22Rv1 (cell line): Measurements from ENCODE around the gene TBC1D1.

Source experiments
- H3K27ac ChIP-seq: fragments of 450-650 bp; 2 replicates; pipeline ENCODE4 v1.5.1; 2017
- ZFX ChIP-seq: fragments of 450-650 bp; IDR thresholded peaks from 2 replicates; pipeline ENCODE4 v1.6.1; 2017; ENCODE audit warnings: antibody characterized with exemption, borderline replicate concordance
- TF ChIP-seq, protein P1 (sequence below): fragments of 450-650 bp; IDR thresholded peaks from 2 replicates; pipeline ENCODE4 v1.5.1; 2017; ENCODE audit warnings: mild to moderate bottlenecking

TBC1D1 gene

DNA sequence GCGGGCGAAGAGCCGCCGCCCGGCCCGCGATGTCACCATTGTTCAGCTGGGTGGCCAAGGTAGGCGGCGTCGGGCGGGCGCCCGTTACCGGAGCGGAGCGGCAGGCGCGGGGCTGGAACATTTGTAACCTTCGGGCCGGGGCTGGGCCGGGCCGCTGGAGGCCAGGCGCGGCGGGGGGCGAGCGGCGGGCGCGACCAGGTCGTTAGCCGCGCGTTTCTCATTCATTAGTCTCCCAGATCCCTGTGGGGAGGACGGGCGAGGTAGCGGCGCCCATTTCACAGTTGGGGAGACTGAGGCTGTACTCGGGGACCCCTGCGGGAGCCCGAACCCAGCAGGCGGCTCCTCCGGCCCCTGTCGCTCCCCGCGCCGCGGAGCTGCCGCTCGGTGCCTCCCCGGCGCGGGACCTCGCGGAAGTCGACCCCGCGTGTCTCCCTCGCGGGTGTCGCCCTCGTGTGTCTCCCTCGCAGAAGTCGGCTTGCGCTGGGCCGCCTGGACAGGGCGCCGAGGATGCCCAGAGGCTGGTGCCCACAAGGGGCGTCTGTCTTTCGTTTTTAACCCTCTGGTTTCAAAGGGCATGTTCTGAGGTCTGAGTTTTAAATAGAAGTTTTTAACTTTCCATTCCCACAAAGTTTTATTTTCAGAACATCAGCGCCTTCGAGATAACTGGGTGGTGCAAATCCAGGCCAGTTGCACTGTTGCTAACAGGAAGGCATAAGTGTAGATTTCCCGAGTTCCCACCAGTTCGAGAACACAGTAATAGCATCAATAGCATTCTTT lies 86.8 kb downstream of the TBC1D1 start:
- peak overlapping the region; percentile 54 for H3K27ac ChIP-seq
- no peak for TF ChIP-seq ZFX
- TF ChIP-seq, protein P1, sequence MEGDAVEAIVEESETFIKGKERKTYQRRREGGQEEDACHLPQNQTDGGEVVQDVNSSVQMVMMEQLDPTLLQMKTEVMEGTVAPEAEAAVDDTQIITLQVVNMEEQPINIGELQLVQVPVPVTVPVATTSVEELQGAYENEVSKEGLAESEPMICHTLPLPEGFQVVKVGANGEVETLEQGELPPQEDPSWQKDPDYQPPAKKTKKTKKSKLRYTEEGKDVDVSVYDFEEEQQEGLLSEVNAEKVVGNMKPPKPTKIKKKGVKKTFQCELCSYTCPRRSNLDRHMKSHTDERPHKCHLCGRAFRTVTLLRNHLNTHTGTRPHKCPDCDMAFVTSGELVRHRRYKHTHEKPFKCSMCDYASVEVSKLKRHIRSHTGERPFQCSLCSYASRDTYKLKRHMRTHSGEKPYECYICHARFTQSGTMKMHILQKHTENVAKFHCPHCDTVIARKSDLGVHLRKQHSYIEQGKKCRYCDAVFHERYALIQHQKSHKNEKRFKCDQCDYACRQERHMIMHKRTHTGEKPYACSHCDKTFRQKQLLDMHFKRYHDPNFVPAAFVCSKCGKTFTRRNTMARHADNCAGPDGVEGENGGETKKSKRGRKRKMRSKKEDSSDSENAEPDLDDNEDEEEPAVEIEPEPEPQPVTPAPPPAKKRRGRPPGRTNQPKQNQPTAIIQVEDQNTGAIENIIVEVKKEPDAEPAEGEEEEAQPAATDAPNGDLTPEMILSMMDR, result peak; percentile 84

DNA sequence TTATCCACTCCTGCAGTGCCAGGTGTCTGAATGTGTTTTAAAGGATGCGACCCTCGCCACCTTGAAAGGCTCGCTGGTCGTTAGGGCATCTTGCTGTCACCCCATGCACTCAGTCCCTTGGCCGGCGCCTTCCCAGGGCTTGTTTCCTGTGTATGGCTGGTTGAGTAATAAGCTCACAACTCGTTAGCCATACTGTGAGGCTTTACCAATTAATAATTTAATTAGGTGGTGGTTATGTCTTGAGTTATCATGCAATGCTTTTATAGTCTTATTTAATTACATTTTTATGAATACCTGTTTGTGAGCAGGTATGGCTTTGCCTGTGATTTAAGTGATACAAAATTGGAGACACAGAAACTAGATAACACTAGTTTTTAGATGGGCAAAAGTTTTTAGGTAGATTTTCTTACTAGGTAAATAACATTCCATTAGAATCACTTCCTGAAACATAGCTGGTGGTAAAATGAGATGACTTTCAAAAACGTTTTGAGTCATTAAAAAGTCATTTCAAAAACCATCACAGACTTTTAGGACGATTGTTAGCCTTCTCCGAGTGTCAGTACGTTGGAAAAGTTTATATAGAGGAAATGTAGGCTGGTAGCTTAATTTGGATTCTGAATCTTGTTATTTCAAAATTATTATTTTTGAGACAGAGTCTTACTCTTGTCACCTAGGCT lies 87.5 kb downstream of the TBC1D1 start:
- TF ChIP-seq ZFX, result no peak
- TF ChIP-seq, protein P1, result no peak
- peak overlapping the region; percentile 54 for H3K27ac ChIP-seq

DNA sequence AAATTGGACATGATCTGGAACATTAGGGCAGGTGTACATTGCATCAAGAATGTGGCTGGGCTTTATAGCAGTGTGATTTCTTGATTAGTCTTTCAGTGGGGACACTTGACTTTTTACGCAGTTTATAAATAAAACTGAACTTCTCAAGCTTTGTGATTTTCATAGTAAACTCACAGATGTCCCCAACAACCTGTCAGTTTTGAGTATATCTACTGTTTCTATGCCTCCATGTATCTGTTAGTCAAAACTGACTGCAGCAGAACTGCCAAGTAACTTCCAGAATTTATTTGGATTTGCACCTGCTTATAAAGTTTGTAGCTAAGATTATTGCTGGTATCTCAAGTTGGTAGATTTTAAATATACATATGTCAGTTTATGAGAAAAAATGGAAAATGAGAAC lies 89.4 kb downstream of the TBC1D1 start:
- H3K27ac ChIP-seq, result no peak overlapping the region
- no peak for TF ChIP-seq ZFX
- TF ChIP-seq, protein P1, result no peak

DNA sequence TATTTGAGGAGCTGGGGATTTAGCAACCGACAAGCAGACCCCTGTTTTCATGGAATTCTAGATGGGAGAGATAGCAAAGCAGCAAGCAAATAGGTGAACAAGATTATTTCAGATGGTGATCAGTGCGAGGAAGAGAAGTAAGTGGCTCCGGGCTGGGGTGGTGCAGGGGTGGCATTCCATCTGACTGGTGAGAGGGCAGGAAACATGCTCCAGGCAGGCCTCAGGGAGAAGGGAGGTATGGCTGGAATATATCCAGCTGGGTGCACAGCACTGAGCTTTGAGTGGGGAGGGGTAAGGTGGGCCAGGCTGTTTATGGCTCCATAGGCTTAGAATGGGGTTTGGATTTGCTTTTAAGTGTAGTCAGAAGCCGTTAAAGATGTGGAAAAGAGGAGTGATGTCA lies 90.5 kb downstream of the TBC1D1 start:
- no peak overlapping the region for H3K27ac ChIP-seq
- TF ChIP-seq, protein P1, result no peak
- TF ChIP-seq ZFX, result no peak

DNA sequence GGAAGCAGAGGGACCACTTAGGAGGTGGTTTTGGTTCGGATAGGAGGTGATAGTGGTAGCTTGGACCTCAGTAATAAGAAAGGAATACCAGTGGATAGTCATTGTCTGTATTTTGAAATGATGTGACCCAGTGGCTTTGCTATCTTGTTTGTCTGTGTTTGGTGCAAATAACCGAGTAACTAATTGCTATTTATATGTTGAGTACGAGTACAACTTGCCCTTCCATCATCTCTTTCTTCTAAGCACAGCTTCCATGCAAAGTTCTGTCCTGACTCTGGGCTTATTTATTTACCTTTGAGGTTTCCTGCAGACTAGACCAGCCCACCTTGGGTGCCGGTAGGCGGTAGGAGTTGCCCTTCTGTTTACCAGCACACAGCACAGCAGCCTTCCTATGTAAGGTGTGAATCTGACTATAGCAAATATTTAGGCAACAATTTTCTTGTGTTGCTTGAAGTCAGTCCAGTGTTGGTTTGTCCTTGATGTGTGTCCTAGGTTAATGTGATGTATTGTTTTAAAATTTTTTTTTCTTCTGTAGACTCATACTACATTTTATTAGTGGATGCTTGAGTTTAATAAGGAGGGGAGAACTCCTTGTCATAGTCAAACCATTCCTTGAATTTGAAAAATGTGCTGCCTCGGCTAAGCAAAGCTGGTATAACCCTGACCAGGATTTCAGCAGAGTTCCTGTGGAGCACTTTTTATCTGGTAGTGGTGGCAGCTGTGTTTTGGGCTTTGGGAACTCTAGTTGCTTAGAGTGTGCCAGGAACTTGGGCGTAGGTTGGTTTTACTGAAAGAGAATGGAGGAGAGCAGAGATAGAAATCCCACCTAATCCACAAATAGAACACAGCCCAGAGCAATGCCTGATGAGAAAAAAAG lies 91.2 kb downstream of the TBC1D1 start:
- TF ChIP-seq ZFX, result no peak
- TF ChIP-seq, protein P1, result no peak
- H3K27ac ChIP-seq, result no peak overlapping the region

DNA sequence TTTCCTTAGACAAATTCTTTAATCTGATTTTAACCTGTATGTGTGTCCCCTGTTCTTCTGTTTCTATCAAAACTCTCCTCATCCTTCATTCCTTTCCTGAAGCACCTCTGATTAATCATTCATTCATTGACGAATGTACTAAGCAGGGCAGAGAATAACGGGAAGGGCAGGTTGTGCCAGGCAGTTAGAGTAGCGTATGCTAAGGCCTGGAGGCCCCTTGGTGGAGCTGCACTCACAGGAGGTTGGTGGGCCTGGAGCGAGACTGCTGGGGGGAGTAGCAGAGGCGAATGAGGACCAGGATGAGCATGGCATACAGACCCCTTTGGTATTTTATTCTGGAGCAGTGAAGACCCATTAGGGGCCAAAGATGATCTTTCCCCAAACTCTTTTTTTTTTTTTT lies 91.9 kb downstream of the TBC1D1 start:
- no peak overlapping the region for H3K27ac ChIP-seq
- TF ChIP-seq ZFX, result no peak
- TF ChIP-seq, protein P1, result no peak
